ENCODE results near the gene CKAP5. TPM values are rescaled to one million over a fixed set of nuclear protein-coding genes. Genes with fewer than 3 reads are reported as not detected.

CKAP5 gene
- total and polyA plus RNA-seq, 4 experiments from 2014 or later: 3.6 to 51.4 (median 35.8) TPM

GRCh38 chr11:46874586-46874985, 28.5 kb upstream of the CKAP5 start:
- Mint-ChIP-seq H3K27me3 (peaks cover 5 to 21% of the 10 kb centered on the region in 2 donors), H3K9me3 (no peaks in the 10 kb centered on the region), H3K36me3 (no peaks in the 10 kb centered on the region), H3K4me1 (no peaks in the 10 kb centered on the region), H3K4me3 (no peak overlapping the region), H3K27ac (no peak overlapping the region)
- ChIA-PET POLR2A (ENCODE audit: partially characterized antibody) (no interaction called here), CTCF (ENCODE audit: partially characterized antibody) (no interaction called here)
- DNase-seq: no peak
- Histone ChIP-seq H3K36me3 (ENCODE audit: insufficient read depth, low read length) (no peaks in the 10 kb centered on the region), H3K4me3 (ENCODE audit: low read length in 2 of 2) (no peak overlapping the region), H3K4me1 (ENCODE audit: insufficient read depth, low read length) (no peaks in the 10 kb centered on the region), H3K27me3 (ENCODE audit: insufficient read depth, low read length) (no peaks in the 10 kb centered on the region), H3K27ac (ENCODE audit: low read depth, low read length) (no peak overlapping the region), H3K9me3 (ENCODE audit: control insufficient read depth in 1 of 2, low read length in 2 of 2) (no peaks in the 10 kb centered on the region)
- intact Hi-C loops (cut with micrococcal nuclease): no loop called here

GRCh38 chr11:46868912-46869311, 22.8 kb upstream of the CKAP5 start:
- intact Hi-C loops (cut with micrococcal nuclease): no loop called here
- Histone ChIP-seq H3K9me3 (ENCODE audit: control insufficient read depth in 1 of 2, low read length in 2 of 2) (no peaks in the 10 kb centered on the region), H3K36me3 (ENCODE audit: insufficient read depth, low read length) (no peaks in the 10 kb centered on the region), H3K4me3 (ENCODE audit: low read length in 2 of 2) (no peak overlapping the region), H3K4me1 (ENCODE audit: insufficient read depth, low read length) (no peaks in the 10 kb centered on the region), H3K27me3 (ENCODE audit: insufficient read depth, low read length) (no peaks in the 10 kb centered on the region), H3K27ac (ENCODE audit: low read depth, low read length) (no peak overlapping the region)
- H3K36me3 Mint-ChIP-seq: no peaks in the 10 kb centered on the region
- H3K27me3 Mint-ChIP-seq: peaks cover 5 to 11% of the 10 kb centered on the region in 2 donors
- no peak overlapping the region for H3K27ac Mint-ChIP-seq
- ChIA-PET POLR2A (ENCODE audit: partially characterized antibody) (no interaction called here), CTCF (ENCODE audit: partially characterized antibody) (no interaction called here)
- no peak for DNase-seq
- peaks cover 0 to 2% (median 0%) of the 10 kb centered on the region in 8 donors for H3K9me3 Mint-ChIP-seq
- H3K4me1 Mint-ChIP-seq: no peaks in the 10 kb centered on the region
- H3K4me3 Mint-ChIP-seq: no peak overlapping the region

- Mint-ChIP-seq H3K27me3 (peaks cover 3 to 5% of the 10 kb centered on the region in 2 donors), H3K27ac (no peak overlapping the region), H3K4me1 (no peaks in the 10 kb centered on the region), H3K9me3 (peaks cover 0 to 3% (median 0%) of the 10 kb centered on the region in 8 donors), H3K4me3 (no peak overlapping the region), H3K36me3 (no peaks in the 10 kb centered on the region)
- no peak overlapping the region for H3K27ac ChIP-seq (ENCODE audit: low read depth, low read length)
- H3K27me3 ChIP-seq (ENCODE audit: insufficient read depth, low read length): no peaks in the 10 kb centered on the region
- ChIA-PET POLR2A (ENCODE audit: partially characterized antibody) (no interaction called here), CTCF (ENCODE audit: partially characterized antibody) (no interaction called here)
- H3K4me3 ChIP-seq (ENCODE audit: low read length in 2 of 2): no peak overlapping the region
- intact Hi-C loops (cut with micrococcal nuclease): no loop called here
- H3K36me3 ChIP-seq (ENCODE audit: insufficient read depth, low read length): no peaks in the 10 kb centered on the region
- H3K4me1 ChIP-seq (ENCODE audit: insufficient read depth, low read length): no peaks in the 10 kb centered on the region
- no peaks in the 10 kb centered on the region for H3K9me3 ChIP-seq (ENCODE audit: control insufficient read depth in 1 of 2, low read length in 2 of 2)
- no peak for DNase-seq
Observed at GRCh38 chr11:46865340-46865739, 19.3 kb upstream of the CKAP5 start.

GRCh38 chr11:46860218-46860617, 14.1 kb upstream of the CKAP5 start:
- H3K9me3 Mint-ChIP-seq: peaks cover 0 to 3% (median 0%) of the 10 kb centered on the region in 8 donors
- CTCF ChIA-PET (ENCODE audit: partially characterized antibody): no interaction called here
- H3K4me1 ChIP-seq (ENCODE audit: insufficient read depth, low read length): no peaks in the 10 kb centered on the region
- no peak for DNase-seq
- no peak overlapping the region for H3K4me3 Mint-ChIP-seq
- no peak overlapping the region for H3K27ac Mint-ChIP-seq
- no peaks in the 10 kb centered on the region for H3K4me1 Mint-ChIP-seq
- POLR2A ChIA-PET (ENCODE audit: partially characterized antibody): no interaction called here
- H3K9me3 ChIP-seq (ENCODE audit: control insufficient read depth in 1 of 2, low read length in 2 of 2): no peaks in the 10 kb centered on the region
- peaks cover 1 to 8% of the 10 kb centered on the region in 2 donors for H3K27me3 Mint-ChIP-seq
- H3K36me3 Mint-ChIP-seq: no peaks in the 10 kb centered on the region
- H3K4me3 ChIP-seq (ENCODE audit: low read length in 2 of 2): no peak overlapping the region
- intact Hi-C loops (cut with micrococcal nuclease): no loop called here
- no peaks in the 10 kb centered on the region for H3K36me3 ChIP-seq (ENCODE audit: insufficient read depth, low read length)
- no peak overlapping the region for H3K27ac ChIP-seq (ENCODE audit: low read depth, low read length)
- H3K27me3 ChIP-seq (ENCODE audit: insufficient read depth, low read length): no peaks in the 10 kb centered on the region

GRCh38 chr11:46858920-46859546, 13.0 kb upstream of the CKAP5 start:
- CTCF ChIA-PET (ENCODE audit: partially characterized antibody): no interaction called here
- no peaks in the 10 kb centered on the region for H3K27me3 ChIP-seq (ENCODE audit: insufficient read depth, low read length)
- intact Hi-C loops (cut with micrococcal nuclease): no loop called here

GRCh38 chr11:46857666-46858065, 11.6 kb upstream of the CKAP5 start:
- no peaks in the 10 kb centered on the region for H3K36me3 Mint-ChIP-seq
- H3K27ac ChIP-seq (ENCODE audit: low read depth, low read length): no peak overlapping the region
- DNase-seq: no peak
- H3K4me3 Mint-ChIP-seq: no peak overlapping the region
- no peak overlapping the region for H3K27ac Mint-ChIP-seq
- no peak overlapping the region for H3K4me3 ChIP-seq (ENCODE audit: low read length in 2 of 2)
- intact Hi-C loops (cut with micrococcal nuclease): no loop called here
- no peaks in the 10 kb centered on the region for H3K4me1 Mint-ChIP-seq
- H3K36me3 ChIP-seq (ENCODE audit: insufficient read depth, low read length): no peaks in the 10 kb centered on the region
- peaks cover 0 to 5% of the 10 kb centered on the region in 2 donors for H3K27me3 Mint-ChIP-seq
- no peaks in the 10 kb centered on the region for H3K9me3 Mint-ChIP-seq
- ChIA-PET POLR2A (ENCODE audit: partially characterized antibody) (no interaction called here), CTCF (ENCODE audit: partially characterized antibody) (interaction anchor here (0.7 kb wide), 1 partner anchor 218 kb away, joined by 3 read pairs; no protein-coding TSS in a partner anchor)
- H3K9me3 ChIP-seq (ENCODE audit: control insufficient read depth in 1 of 2, low read length in 2 of 2): no peaks in the 10 kb centered on the region
- H3K4me1 ChIP-seq (ENCODE audit: insufficient read depth, low read length): no peaks in the 10 kb centered on the region
- no peaks in the 10 kb centered on the region for H3K27me3 ChIP-seq (ENCODE audit: insufficient read depth, low read length)

More at GRCh38 chr11:46858920-46859546, 13.0 kb upstream of the CKAP5 start:
- POLR2A ChIA-PET (ENCODE audit: partially characterized antibody): no interaction called here
- Histone ChIP-seq H3K4me3 (ENCODE audit: low read length in 2 of 2) (no peak overlapping the region), H3K27ac (ENCODE audit: low read depth, low read length) (no peak overlapping the region), H3K36me3 (ENCODE audit: insufficient read depth, low read length) (no peaks in the 10 kb centered on the region), H3K9me3 (ENCODE audit: control insufficient read depth in 1 of 2, low read length in 2 of 2) (no peaks in the 10 kb centered on the region), H3K4me1 (ENCODE audit: insufficient read depth, low read length) (no peaks in the 10 kb centered on the region)
- Mint-ChIP-seq H3K27me3 (peaks cover 1 to 8% of the 10 kb centered on the region in 2 donors), H3K27ac (no peak overlapping the region), H3K36me3 (no peaks in the 10 kb centered on the region), H3K4me3 (no peak overlapping the region), H3K4me1 (no peaks in the 10 kb centered on the region), H3K9me3 (peaks cover 0 to 3% (median 0%) of the 10 kb centered on the region in 8 donors)
- DNase-seq: no peak

GRCh38 chr11:46856605-46857343, 10.7 kb upstream of the CKAP5 start:
- no peaks in the 10 kb centered on the region for H3K36me3 ChIP-seq (ENCODE audit: insufficient read depth, low read length)
- peak overlapping the region in 1 of 7 donors; percentile 18 for H3K27ac Mint-ChIP-seq
- no peaks in the 10 kb centered on the region for H3K36me3 Mint-ChIP-seq
- no peak overlapping the region for H3K4me3 ChIP-seq (ENCODE audit: low read length in 2 of 2)
- POLR2A ChIA-PET (ENCODE audit: partially characterized antibody): no interaction called here
- H3K9me3 ChIP-seq (ENCODE audit: control insufficient read depth in 1 of 2, low read length in 2 of 2): no peaks in the 10 kb centered on the region
- no peak overlapping the region for H3K27ac ChIP-seq (ENCODE audit: low read depth, low read length)
- peaks cover 1 to 5% of the 10 kb centered on the region in 2 donors for H3K27me3 Mint-ChIP-seq
- DNase-seq: no peak
- H3K4me1 Mint-ChIP-seq: no peaks in the 10 kb centered on the region
- H3K4me1 ChIP-seq (ENCODE audit: insufficient read depth, low read length): no peaks in the 10 kb centered on the region
- no peaks in the 10 kb centered on the region for H3K9me3 Mint-ChIP-seq
- intact Hi-C loops (cut with micrococcal nuclease): no loop called here
- H3K4me3 Mint-ChIP-seq: no peak overlapping the region
- CTCF ChIA-PET (ENCODE audit: partially characterized antibody): no interaction called here
- H3K27me3 ChIP-seq (ENCODE audit: insufficient read depth, low read length): no peaks in the 10 kb centered on the region
